SK-N-SH treated with all-trans-retinoic acid at 6 μM for 48 hours (cell line): Measurements from ENCODE around the gene HIVEP3.

Experiments used
- ATAC-seq: fragments of 200-7000 bp; cut with Tn5 transposase; 3 replicates; pipeline ENCODE4 v1.9.1; 2020; ENCODE audit warnings: mild to moderate bottlenecking, moderate library complexity
- ARNTL ChIP-seq: fragments of 450-650 bp; formaldehyde crosslinking; IDR thresholded peaks from 2 replicates; pipeline ENCODE4 v1.5.0; 2020; ENCODE audit warnings: low read depth, mild to moderate bottlenecking, moderate library complexity, borderline replicate concordance
- BACH2 ChIP-seq: fragments of 250-450 bp; sonication (Bioruptor Pico); IDR thresholded peaks from 2 replicates; pipeline ENCODE4 v1.9.0; 2021; ENCODE audit warnings: mild to moderate bottlenecking, borderline replicate concordance
- CREB5 ChIP-seq: fragments of 250-450 bp; sonication (Bioruptor Pico); IDR thresholded peaks from 2 replicates; pipeline ENCODE4 v1.5.1; 2020; ENCODE audit warnings: low read depth, mild to moderate bottlenecking, moderate library complexity
- CSDC2 ChIP-seq: fragments of 250-450 bp; sonication (Bioruptor Pico); IDR thresholded peaks from 2 replicates; pipeline ENCODE4 v1.5.0; 2020; ENCODE audit warnings: mild to moderate bottlenecking, moderate library complexity
- CSRNP3 ChIP-seq: fragments of 250-450 bp; sonication (Bioruptor Pico); IDR thresholded peaks from 2 replicates; pipeline ENCODE4 v1.5.1; 2021; ENCODE audit warnings: mild to moderate bottlenecking, moderate library complexity
- ESRRG ChIP-seq: fragments of 250-450 bp; sonication (Bioruptor Pico); IDR thresholded peaks from 2 replicates; pipeline ENCODE4 v1.6.1; 2021; ENCODE audit warnings: mild to moderate bottlenecking
- ISL1 ChIP-seq: fragments of 250-450 bp; sonication (Bioruptor Pico); IDR thresholded peaks from 2 replicates; pipeline ENCODE4 v2.1.2; 2022; ENCODE audit warnings: mild to moderate bottlenecking, moderate library complexity
- POU6F1 ChIP-seq: fragments of 250-450 bp; sonication (Bioruptor Pico); IDR thresholded peaks from 2 replicates; pipeline ENCODE4 v1.8.0; 2021; ENCODE audit warnings: low read depth, mild to moderate bottlenecking, moderate library complexity, borderline replicate concordance
- PPARA ChIP-seq: fragments of 250-450 bp; sonication (Bioruptor Pico); IDR thresholded peaks from 2 replicates; pipeline ENCODE4 v1.5.0; 2020; ENCODE audit warnings: mild to moderate bottlenecking, borderline replicate concordance
- RARB ChIP-seq: fragments of 250-450 bp; sonication (Bioruptor Pico); IDR thresholded peaks from 2 replicates; pipeline ENCODE4 v1.8.0; 2021; ENCODE audit warnings: mild to moderate bottlenecking, moderate library complexity
- SNAI2 ChIP-seq: fragments of 250-450 bp; sonication (Bioruptor Pico); IDR thresholded peaks from 2 replicates; pipeline ENCODE4 v1.5.0; 2020; ENCODE audit warnings: mild to moderate bottlenecking, moderate library complexity
- TCF4 ChIP-seq: fragments of 250-450 bp; sonication (Bioruptor Pico); IDR thresholded peaks from 2 replicates; pipeline ENCODE4 v1.8.0; 2021; ENCODE audit warnings: mild to moderate bottlenecking, moderate library complexity, borderline replicate concordance
- TOX ChIP-seq: fragments of 250-450 bp; sonication (Bioruptor Pico); IDR thresholded peaks from 2 replicates; pipeline ENCODE4 v1.8.0; 2021; ENCODE audit warnings: mild to moderate bottlenecking, moderate library complexity, borderline replicate concordance
- TSHZ2 ChIP-seq: fragments of 250-450 bp; sonication (Bioruptor Pico); IDR thresholded peaks from 2 replicates; pipeline ENCODE4 v1.5.0; 2020; ENCODE audit warnings: mild to moderate bottlenecking, moderate library complexity
- ZC3H10 ChIP-seq: fragments of 250-450 bp; sonication (Bioruptor Pico); IDR thresholded peaks from 2 replicates; pipeline ENCODE4 v1.5.1; 2021; ENCODE audit warnings: mild to moderate bottlenecking, moderate library complexity
- ZFP3 ChIP-seq: fragments of 250-450 bp; sonication (Bioruptor Pico); IDR thresholded peaks from 2 replicates; pipeline ENCODE4 v1.5.0; 2020; ENCODE audit warnings: mild to moderate bottlenecking, moderate library complexity
- ZFP30 ChIP-seq: fragments of 450-650 bp; formaldehyde crosslinking; IDR thresholded peaks from 2 replicates; pipeline ENCODE4 v1.5.0; 2022; ENCODE audit warnings: mild to moderate bottlenecking, moderate library complexity
- ZNF565 ChIP-seq: fragments of 450-650 bp; formaldehyde crosslinking; conservative IDR thresholded peaks from 2 replicates; pipeline ENCODE4 v1.5.0; 2020; ENCODE audit warnings: low read depth, mild to moderate bottlenecking, moderate library complexity
- ZNF70 ChIP-seq: fragments of 450-650 bp; formaldehyde crosslinking; IDR thresholded peaks from 2 replicates; pipeline ENCODE4 v1.5.0; 2020; ENCODE audit warnings: mild to moderate bottlenecking, moderate library complexity
- ZNF8 ChIP-seq: fragments of 450-650 bp; formaldehyde crosslinking; IDR thresholded peaks from 2 replicates; pipeline ENCODE4 v1.5.0; 2020; ENCODE audit warnings: mild to moderate bottlenecking, moderate library complexity

The HIVEP3 gene

GRCh38 chr1:41528726-41529605 lies 389.8 kb downstream of the HIVEP3 start (continued):
- TF ChIP-seq POU6F1 (CRISPR knock-in tag) (no peak), ZNF70 (CRISPR knock-in tag) (no peak), ZNF565 (CRISPR knock-in tag) (no peak), CREB5 (no peak), TOX (CRISPR knock-in tag) (no peak)

GRCh38 chr1:41528106-41528505 lies 390.6 kb downstream of the HIVEP3 start:
- TF ChIP-seq TSHZ2 (CRISPR knock-in tag), result no peak
- no peak for TF ChIP-seq ZNF8 (CRISPR knock-in tag)
- TF ChIP-seq CREB5, result no peak
- TF ChIP-seq TOX (CRISPR knock-in tag), result no peak
- TF ChIP-seq PPARA (CRISPR knock-in tag), result no peak
- no peak for TF ChIP-seq ZC3H10
- TF ChIP-seq CSDC2 (CRISPR knock-in tag), result no peak
- TF ChIP-seq SNAI2 (CRISPR knock-in tag), result no peak
- no peak for TF ChIP-seq ZNF70 (CRISPR knock-in tag)
- no peak for TF ChIP-seq ESRRG
- no peak for TF ChIP-seq ZFP3 (CRISPR knock-in tag)
- no peak for TF ChIP-seq ZFP30 (CRISPR knock-in tag)
- TF ChIP-seq RARB (CRISPR knock-in tag), result no peak
- TF ChIP-seq ISL1, result no peak
- TF ChIP-seq TCF4 (CRISPR knock-in tag), result no peak
- no peak for TF ChIP-seq ARNTL (CRISPR knock-in tag)
- TF ChIP-seq POU6F1 (CRISPR knock-in tag), result no peak
- no peak for TF ChIP-seq BACH2 (CRISPR knock-in tag)
- no peak for TF ChIP-seq CSRNP3 (CRISPR knock-in tag)
- TF ChIP-seq ZNF565 (CRISPR knock-in tag), result no peak
- no peak for ATAC-seq
